ENCODE measurements around the gene SSC4D. TPM values are rescaled to one million over a fixed set of nuclear protein-coding genes. Genes with fewer than 3 reads are reported as not detected.

Gene SSC4D
- total RNA-seq, 1 experiment from 2014 or later = not detected

Other genes with a start within 250 kb of the SSC4D start
- not detected in 2 replicates for gene SRRM3, start 207.8 kb downstream of the SSC4D start, total RNA-seq (2014; rRNA removed; shearing (Covaris generic); ENCODE audit: low replicate concordance)
- gene HSPB1, start 107.0 kb downstream of the SSC4D start, total RNA-seq (2014; rRNA removed; shearing (Covaris generic); ENCODE audit: low replicate concordance) = 5.2 and 17.7 TPM in 2 replicates
- 49.1 and 64.1 TPM in 2 replicates for gene YWHAG, start 50.7 kb downstream of the SSC4D start, total RNA-seq (2014; rRNA removed; shearing (Covaris generic); ENCODE audit: low replicate concordance)
- gene ZP3, start 15.3 kb upstream of the SSC4D start, total RNA-seq (2014; rRNA removed; shearing (Covaris generic); ENCODE audit: low replicate concordance) = not detected in 2 replicates
- gene DTX2, start 52.0 kb upstream of the SSC4D start, total RNA-seq (2014; rRNA removed; shearing (Covaris generic); ENCODE audit: low replicate concordance) = 17.0 and 26.5 TPM in 2 replicates
- gene UPK3B, start 100.9 kb upstream of the SSC4D start, total RNA-seq (2014; rRNA removed; shearing (Covaris generic); ENCODE audit: low replicate concordance) = 0.26 TPM in 1 of 2 replicates, not detected in the other
- gene SPDYE16, start 133.6 kb upstream of the SSC4D start, total RNA-seq (2014; rRNA removed; shearing (Covaris generic); ENCODE audit: low replicate concordance) = not detected in 2 replicates
- gene POMZP3, start 217.6 kb upstream of the SSC4D start, total RNA-seq (2014; rRNA removed; shearing (Covaris generic); ENCODE audit: low replicate concordance) = 1.4 and 3.0 TPM in 2 replicates